PFSK-1 (cell line): ENCODE measurements around the gene YWHAB.

Source experiments
- FOXP2 ChIP-seq: optimal IDR thresholded peaks from 2 replicates; pipeline ENCODE3; 2011; ENCODE audit warnings: borderline replicate concordance, control low read depth, inconsistent platforms; ENCODE audit not compliant: insufficient read depth; ENCODE audit errors: extremely low read length, extremely low read depth
- POLR2AphosphoS5 ChIP-seq: IDR thresholded peaks from 2 replicates; pipeline ENCODE4 v1.6.1; 2012; ENCODE audit warnings: low read depth, mild to moderate bottlenecking, control low read depth, low read length, moderate library complexity
- REST ChIP-seq, 2 experiments: IDR thresholded peaks; 2 replicates each; pipeline versions ENCODE4 v1.6.1 to v1.8.0; 2011 to 2012; ENCODE audit warnings: low read depth in 2 of 2, low read length in 2 of 2, control low read depth in 1 of 2, inconsistent platforms in 1 of 2, mild to moderate bottlenecking in 1 of 2, moderate library complexity in 1 of 2; ENCODE audit not compliant: insufficient read depth in 1 of 2
- SIN3A ChIP-seq: IDR thresholded peaks from 2 replicates; pipeline ENCODE4 v1.6.1; 2012; ENCODE audit warnings: mild to moderate bottlenecking, low read length, moderate library complexity, borderline replicate concordance; ENCODE audit not compliant: insufficient read depth
- TAF1 ChIP-seq: IDR thresholded peaks from 2 replicates; pipeline ENCODE4 v1.6.1; 2012; ENCODE audit warnings: low read length, control low read depth, borderline replicate concordance; ENCODE audit not compliant: insufficient read depth

YWHAB gene

GRCh38 chr20:44941120-44941691 lies 55.7 kb downstream of the YWHAB start:
- TF ChIP-seq TAF1 (no peak), REST (IDR thresholded peaks at IDR 0.05; ENCODE audit: insufficient read depth in 1 of 2, low read depth in 2 of 2, low read length in 2 of 2) (no peak), SIN3A (no peak), FOXP2 (no peak), POLR2AphosphoS5 (no peak)

GRCh38 chr20:44942264-44942973 lies 56.9 kb downstream of the YWHAB start:
- TF ChIP-seq SIN3A (no peak), POLR2AphosphoS5 (no peak), TAF1 (no peak), REST (IDR thresholded peaks at IDR 0.05; ENCODE audit: insufficient read depth in 1 of 2, low read depth in 2 of 2, low read length in 2 of 2) (no peak), FOXP2 (no peak)

DNA sequence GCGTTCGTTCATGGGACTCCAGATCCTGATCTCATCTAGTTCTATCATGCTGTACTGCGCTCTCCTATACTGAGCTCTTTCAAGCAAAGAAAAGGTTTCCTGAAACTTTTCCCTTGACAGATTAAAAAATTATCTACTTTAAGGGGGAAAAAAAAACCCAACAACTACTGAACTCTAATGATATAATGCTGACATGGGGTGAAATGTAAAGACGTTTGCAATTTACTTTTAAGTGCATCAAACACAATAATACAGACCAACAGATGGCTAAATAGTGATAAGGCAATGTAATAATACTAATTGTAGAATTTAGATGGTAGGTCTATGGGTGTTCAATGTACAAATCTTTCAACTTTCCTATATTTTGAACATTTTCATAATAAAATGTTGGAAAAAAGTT lies 58.3 kb downstream of the YWHAB start:
- TF ChIP-seq POLR2AphosphoS5 (no peak), REST (IDR thresholded peaks at IDR 0.05; ENCODE audit: insufficient read depth in 1 of 2, low read depth in 2 of 2, low read length in 2 of 2) (no peak), SIN3A (no peak), FOXP2 (no peak), TAF1 (no peak)

DNA sequence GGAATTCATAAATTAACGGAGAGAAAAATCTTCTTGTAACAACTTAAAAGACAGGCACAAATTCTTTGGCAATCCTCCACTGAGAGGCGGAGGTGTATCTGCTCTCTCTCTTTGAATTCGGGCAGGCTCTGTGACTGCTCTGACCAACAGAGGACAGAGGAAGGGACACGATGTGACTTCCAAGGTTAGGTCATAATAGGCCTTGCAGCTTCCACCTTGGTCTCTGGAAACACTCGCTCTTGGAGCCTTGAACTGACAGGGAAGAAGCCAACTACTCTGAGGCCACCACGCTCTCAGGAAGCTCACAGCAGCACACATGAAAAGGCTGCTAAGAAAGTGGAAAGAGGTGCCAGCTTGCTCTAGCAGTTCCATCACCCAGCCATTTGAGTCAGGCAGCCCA lies 59.8 kb downstream of the YWHAB start:
- TF ChIP-seq FOXP2, result no peak
- no peak for TF ChIP-seq REST (IDR thresholded peaks at IDR 0.05; ENCODE audit: insufficient read depth in 1 of 2, low read depth in 2 of 2, low read length in 2 of 2)
- no peak for TF ChIP-seq TAF1
- no peak for TF ChIP-seq SIN3A
- TF ChIP-seq POLR2AphosphoS5, result no peak

GRCh38 chr20:44946271-44946852 lies 60.9 kb downstream of the YWHAB start:
- no peak for TF ChIP-seq FOXP2
- no peak for TF ChIP-seq REST (IDR thresholded peaks at IDR 0.05; ENCODE audit: insufficient read depth in 1 of 2, low read depth in 2 of 2, low read length in 2 of 2)
- TF ChIP-seq SIN3A, result no peak
- no peak for TF ChIP-seq TAF1
- no peak for TF ChIP-seq POLR2AphosphoS5
